Measurements from ENCODE around the gene KCND2.
"Not testable (repeated sequence)": the region's sequence is repeated elsewhere in the genome, so short reads cannot be mapped to it uniquely, and the experiment has no call there.

Gene KCND2

GRCh38 chr7:120742372-120742771 is 469.4 kb downstream of the KCND2 start:
- no peak overlapping the region for H3K4me3 ChIP-seq (replicated peaks in 1 of 2; ENCODE audit: low read depth in 2 of 2, low read length in 2 of 2)
- TF ChIP-seq CTCF (IDR thresholded peaks at IDR 0.05; ENCODE audit: low read depth, low read length) = no peak
- no peak for DNase-seq (ENCODE audit: low read depth in 2 of 2)

DNA sequence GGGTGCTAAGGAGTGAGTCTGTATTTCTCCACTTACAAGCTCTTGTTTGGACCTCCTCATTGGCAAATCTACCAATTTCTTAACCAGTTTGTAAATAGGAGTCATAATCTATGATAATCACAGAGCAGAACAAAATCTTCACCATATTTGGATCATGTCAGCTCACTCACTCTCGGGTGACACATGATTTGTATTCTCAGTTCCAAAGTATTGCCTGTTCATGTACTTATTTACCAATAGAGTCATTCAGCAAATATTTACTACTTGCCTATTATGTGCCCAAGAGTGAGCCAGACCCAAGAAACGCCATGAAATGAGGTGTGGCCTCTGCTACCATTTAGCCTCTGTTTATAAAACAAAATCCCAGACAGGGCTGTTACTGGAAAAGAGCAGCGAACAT is 470.2 kb downstream of the KCND2 start:
- no peak for TF ChIP-seq CTCF (IDR thresholded peaks at IDR 0.05; ENCODE audit: low read depth, low read length)
- no peak for DNase-seq (ENCODE audit: low read depth in 2 of 2)

DNA sequence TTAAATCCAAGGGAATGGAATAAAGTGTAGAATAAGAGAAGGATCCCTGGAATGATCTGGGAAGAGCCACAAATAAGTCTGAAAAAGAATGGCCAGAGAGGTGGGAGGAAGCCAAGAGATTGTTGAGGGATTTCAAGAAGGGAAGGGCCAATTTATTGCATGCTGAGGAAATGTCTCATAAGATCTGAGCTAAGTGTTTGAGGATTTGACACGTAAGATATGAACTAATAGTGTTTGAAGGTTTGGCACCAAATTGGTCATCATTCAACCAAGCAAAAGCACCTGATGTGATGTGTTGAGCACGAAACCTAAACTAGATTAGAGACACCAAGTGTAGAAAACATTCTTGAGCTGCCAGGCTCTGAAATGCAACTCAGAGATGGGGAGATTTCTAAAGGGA is 487.1 kb downstream of the KCND2 start:
- no peak for TF ChIP-seq CTCF (IDR thresholded peaks at IDR 0.05; ENCODE audit: low read depth, low read length)
- no peak for DNase-seq (ENCODE audit: low read depth in 2 of 2)
- H3K4me3 ChIP-seq (replicated peaks in 1 of 2; ENCODE audit: low read depth in 2 of 2, low read length in 2 of 2) = no peak overlapping the region

More for the DNA sequence above, 470.2 kb downstream of the KCND2 start:
- no peak overlapping the region for H3K4me3 ChIP-seq (replicated peaks in 1 of 2; ENCODE audit: low read depth in 2 of 2, low read length in 2 of 2)

DNA sequence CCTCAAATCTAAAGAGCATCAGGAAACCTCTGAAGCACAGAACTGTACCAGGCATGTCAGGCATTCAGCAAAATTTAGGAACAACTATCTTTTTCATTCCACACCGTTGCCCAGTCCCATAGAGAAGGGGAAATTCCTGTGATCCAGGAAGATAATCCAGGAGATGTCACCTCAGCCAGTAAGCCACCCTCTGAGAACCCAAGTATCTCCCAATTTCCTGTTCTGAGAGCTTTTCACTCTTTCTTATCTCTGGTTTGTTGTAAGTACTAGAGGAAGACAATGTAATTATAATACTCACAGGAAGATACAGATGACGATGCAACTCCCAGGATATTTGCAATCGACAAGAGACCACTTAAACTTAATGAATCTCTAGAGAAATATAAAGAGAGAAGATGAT is 487.9 kb downstream of the KCND2 start:
- no peak for DNase-seq (ENCODE audit: low read depth in 2 of 2)
- TF ChIP-seq CTCF (IDR thresholded peaks at IDR 0.05; ENCODE audit: low read depth, low read length) = no peak

GRCh38 chr7:120770206-120770605 is 497.2 kb downstream of the KCND2 start:
- no peak for TF ChIP-seq CTCF (IDR thresholded peaks at IDR 0.05; ENCODE audit: low read depth, low read length)
- no peak for DNase-seq (ENCODE audit: low read depth in 2 of 2)
- H3K4me3 ChIP-seq (replicated peaks in 1 of 2; ENCODE audit: low read depth in 2 of 2, low read length in 2 of 2) = no peak overlapping the region

More for the DNA sequence above, 487.9 kb downstream of the KCND2 start:
- no peak overlapping the region for H3K4me3 ChIP-seq (replicated peaks in 1 of 2; ENCODE audit: low read depth in 2 of 2, low read length in 2 of 2)

DNA sequence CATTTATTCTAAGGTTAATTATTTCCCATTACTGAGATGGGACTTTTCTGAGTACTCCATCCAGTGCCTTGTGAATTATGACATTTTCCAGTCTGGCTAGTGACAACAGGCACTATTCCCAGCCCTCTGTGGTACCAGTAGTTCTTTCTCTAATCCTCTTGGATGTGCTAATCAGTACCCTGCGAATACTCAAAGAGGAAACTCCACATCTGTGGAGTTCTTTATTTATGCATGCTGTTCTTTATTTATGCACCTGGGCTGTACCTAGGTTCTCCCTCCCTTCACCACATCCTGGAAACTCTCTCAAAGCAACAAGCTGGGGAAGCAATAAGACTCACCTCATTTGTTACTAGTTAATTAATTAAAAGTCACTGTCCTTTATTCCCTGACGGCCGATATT is 501.5 kb downstream of the KCND2 start:
- no peak for TF ChIP-seq CTCF (IDR thresholded peaks at IDR 0.05; ENCODE audit: low read depth, low read length)
- no peak overlapping the region for H3K4me3 ChIP-seq (replicated peaks in 1 of 2; ENCODE audit: low read depth in 2 of 2, low read length in 2 of 2)
- no peak for DNase-seq (ENCODE audit: low read depth in 2 of 2)

DNA sequence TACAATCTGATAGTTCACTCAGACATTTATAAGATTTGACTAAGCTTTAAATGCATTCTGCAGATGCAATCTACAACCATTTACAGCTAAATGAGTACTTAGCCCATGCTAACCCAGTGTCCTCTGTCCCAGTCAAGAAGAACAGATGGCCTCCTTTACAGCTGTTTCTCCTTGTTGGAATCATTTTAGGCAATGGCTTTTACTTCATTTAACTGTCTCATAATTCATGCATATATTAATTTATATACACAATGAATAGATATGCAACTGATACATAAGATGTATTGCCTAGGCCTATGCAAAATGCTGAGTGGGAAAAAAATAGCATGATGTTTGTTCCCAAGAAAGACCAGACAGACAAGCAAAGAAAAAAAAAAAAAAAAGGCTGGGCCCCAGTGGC is 502.8 kb downstream of the KCND2 start:
- H3K4me3 ChIP-seq (replicated peaks in 1 of 2; ENCODE audit: low read depth in 2 of 2, low read length in 2 of 2) = no peak overlapping the region
- DNase-seq (ENCODE audit: low read depth in 2 of 2) = no peak
- TF ChIP-seq CTCF (IDR thresholded peaks at IDR 0.05; ENCODE audit: low read depth, low read length) = no peak

- H3K4me3 ChIP-seq (replicated peaks in 1 of 2; ENCODE audit: low read depth in 2 of 2, low read length in 2 of 2); DNase-seq (ENCODE audit: low read depth in 2 of 2): not testable (repeated sequence)
These were observed 506.1 kb downstream of the KCND2 start for GRCh38 chr7:120779078-120779477.

DNA sequence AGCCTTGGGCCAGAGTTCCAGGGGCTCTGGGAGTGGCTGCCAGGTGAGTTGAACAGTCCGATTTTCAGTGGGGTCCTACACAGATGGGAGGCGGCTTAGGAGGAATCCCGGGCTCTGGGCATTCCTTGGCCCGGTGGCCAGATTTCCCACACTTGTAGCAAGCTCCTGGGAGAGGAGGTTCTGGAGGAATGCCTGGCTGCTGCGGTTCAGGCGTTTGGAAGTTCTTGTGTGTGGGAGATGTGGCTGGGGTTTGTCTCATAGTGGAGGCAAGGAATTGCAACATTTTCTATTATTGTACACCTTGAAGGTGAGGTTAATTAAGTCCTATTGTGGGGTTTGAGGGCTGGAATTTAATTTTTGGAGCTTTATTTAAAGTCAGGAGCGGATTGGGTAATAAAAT is 507.5 kb downstream of the KCND2 start:
- H3K4me3 ChIP-seq (replicated peaks in 1 of 2; ENCODE audit: low read depth in 2 of 2, low read length in 2 of 2); DNase-seq (ENCODE audit: low read depth in 2 of 2): not testable (repeated sequence)
